Breast epithelium (tissue), 3 donors: ENCODE results near the gene OGDHL.

Source experiments
- CTCF ChIP-seq, 3 donors: fragments of 450-650 bp; IDR thresholded peaks; one replicate each; pipeline ENCODE4 v1.5.1; 2016 to 2017; ENCODE audit warnings: antibody characterized with exemption in 3 of 3, mild to moderate bottlenecking in 3 of 3, moderate library complexity in 3 of 3
- POLR2A ChIP-seq: fragments of 450-650 bp; IDR thresholded peaks from one replicate; pipeline ENCODE4 v1.6.1; 2016; ENCODE audit warnings: antibody characterized with exemption, mild to moderate bottlenecking, moderate library complexity

GRCh38 chr10:49735848-49736563 is 26.1 kb downstream of the OGDHL start:
- no peak for TF ChIP-seq CTCF (IDR thresholded peaks at IDR 0.05)
- TF ChIP-seq POLR2A = no peak
